Stimulated activated CD4-positive, alpha-beta T cell treated with anti-CD3 and anti-CD28 coated beads, Interleukin-15, amount 100 ng/mL, for 48 hours (primary cell): ENCODE results near the gene NOL11.
"Not testable (repeated sequence)": the region's sequence is repeated elsewhere in the genome, so short reads cannot be mapped to it uniquely, and the experiment has no call there.

ENCODE experiments used
- DNase-seq, 2 donors: peaks; one replicate each; pipeline ENCODE4 v3.0.0-alpha.2; 2020; ENCODE audit warnings: low read depth in 2 of 2

The NOL11 gene

GRCh38 chr17:67754001-67754400, 36.3 kb downstream of the NOL11 start:
- no peak for DNase-seq

GRCh38 chr17:67754686-67755085, 37.0 kb downstream of the NOL11 start:
- DNase-seq, result not testable (repeated sequence)

- not testable (repeated sequence) for DNase-seq
These were observed 39.0 kb downstream of the NOL11 start for GRCh38 chr17:67756766-67757165.

DNA sequence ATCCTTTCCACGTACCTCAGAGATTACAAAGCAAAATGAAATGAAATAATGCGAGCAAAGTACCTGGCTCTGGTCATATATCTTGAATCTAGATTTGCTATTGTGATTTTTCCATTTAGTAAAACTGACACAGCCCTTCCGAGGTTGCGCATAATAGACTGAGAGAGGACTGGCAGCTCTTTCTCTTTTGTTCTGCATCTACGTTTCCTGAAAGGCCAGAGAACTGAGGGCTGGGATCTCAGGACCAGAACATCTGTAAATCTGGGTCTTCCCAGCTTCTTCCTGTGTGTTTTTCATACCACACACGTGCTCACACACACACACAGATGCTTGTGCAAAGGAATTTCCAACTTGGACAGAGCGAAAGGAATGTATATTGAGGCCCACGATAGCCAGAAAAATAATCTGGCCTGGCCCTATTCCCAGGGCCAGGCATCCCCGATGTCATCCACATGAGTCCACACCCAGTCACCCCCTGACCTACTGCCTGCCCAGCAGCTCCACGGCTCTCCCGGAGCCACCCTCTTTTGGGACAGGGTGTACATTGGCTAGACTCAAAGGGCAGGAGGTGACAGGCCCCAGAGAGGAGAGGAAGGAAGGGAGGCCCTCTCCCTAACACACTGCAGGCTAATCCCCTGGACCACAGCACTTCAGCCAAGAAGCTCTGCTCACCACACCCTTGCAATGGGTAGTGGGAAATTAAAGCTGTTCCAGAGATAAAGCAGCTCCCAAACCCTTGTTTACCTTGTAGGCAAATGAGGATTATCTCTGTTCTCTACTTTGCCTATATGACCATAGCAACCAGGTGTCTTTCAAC, 41.8 kb downstream of the NOL11 start:
- no peak for DNase-seq

DNA sequence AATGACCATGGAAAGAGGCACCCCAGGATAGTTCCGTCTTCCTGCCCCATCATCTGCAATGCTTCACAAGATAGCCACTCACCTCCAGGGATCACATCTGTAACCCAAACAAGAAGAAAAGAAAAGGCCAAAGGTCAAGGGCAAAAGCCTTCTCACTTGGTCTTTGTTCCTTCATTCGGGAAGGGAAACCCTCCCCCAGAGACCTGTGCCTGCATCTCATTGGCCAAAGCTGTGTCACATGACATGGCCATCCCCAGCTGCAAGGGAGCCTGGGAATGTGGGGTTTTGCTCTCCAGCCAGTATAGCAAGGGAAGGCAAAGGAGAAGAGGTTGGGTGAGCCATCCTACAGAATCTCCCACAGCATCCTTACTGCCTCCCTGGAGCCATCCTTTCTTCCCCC, 47.9 kb downstream of the NOL11 start:
- no peak for DNase-seq

DNA sequence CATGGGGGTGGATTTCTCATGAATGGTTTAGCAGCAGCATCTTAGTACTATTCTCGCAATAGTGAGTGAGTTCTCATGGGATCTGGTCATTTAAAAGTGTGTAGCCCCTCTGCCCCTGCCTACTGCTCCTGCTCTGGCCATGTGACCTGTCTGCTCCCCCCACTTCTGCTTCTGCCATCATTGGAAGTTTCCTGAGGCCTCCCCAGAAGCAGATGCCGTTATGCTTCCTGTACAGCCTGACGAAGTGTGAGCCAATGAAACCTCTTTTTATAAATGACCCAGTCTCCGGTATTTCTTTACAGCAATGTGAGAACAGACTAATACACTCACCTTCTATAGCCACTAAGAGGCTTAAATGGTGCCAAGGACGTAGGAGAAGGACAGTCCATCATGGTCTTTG, 51.5 kb downstream of the NOL11 start:
- DNase-seq, result no peak

DNA sequence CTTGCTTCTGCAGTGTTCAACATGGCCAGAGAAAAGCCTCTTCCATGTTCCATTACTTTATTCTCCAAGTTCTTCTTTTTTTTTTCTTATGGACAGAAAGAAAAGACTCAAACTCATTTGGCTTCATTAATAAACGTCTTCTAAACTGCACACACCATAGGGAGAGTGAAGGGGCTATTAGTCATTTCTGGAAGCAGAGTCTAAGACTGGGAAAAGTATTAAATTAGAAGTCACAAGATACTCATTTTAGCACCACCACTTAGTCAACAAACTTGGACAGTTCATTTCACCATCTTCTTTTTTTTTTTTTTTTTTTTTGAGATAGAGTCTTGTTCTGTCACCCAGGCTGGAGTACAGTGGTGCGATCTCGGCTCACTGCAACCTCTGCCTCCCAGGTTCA, 52.8 kb downstream of the NOL11 start:
- no peak for DNase-seq

DNA sequence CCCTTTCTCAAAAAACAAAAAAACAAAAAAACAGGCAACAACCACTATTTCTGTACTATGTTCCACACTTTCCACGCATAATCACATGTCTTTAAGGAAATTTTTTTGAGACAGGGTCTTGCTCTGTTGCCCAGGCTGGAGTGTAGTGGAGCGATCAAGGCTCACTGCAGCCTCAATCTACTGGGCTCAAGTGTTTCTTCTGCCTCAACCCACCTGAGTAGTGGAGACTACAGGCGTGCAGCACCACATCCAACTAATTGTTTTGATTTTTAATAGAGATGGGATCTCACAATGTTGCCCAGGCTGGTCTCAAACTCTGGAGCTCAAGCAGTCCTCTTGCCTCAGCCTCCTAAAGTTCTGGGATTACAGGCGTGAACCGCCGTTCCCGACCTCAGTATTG, 54.9 kb downstream of the NOL11 start:
- no peak for DNase-seq

DNA sequence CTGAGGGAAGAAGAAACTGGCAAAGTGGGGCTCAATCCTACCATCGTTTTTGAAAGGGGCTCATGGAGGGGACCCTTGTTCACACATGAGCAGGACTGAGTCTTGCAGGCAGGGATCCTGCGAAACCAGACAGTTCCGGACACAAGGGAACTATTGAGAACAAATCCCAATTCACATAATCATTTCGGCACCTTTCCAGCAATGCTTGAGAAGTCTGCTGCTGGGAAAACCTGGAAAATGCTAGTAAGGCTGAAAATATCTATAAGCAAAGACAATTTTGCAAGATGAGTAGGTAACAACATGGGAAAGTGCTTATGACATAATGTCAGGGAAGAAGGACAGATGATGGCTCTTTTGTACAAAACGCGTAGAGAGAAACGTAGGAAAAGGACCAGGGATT, 55.5 kb downstream of the NOL11 start:
- DNase-seq, result no peak

DNA sequence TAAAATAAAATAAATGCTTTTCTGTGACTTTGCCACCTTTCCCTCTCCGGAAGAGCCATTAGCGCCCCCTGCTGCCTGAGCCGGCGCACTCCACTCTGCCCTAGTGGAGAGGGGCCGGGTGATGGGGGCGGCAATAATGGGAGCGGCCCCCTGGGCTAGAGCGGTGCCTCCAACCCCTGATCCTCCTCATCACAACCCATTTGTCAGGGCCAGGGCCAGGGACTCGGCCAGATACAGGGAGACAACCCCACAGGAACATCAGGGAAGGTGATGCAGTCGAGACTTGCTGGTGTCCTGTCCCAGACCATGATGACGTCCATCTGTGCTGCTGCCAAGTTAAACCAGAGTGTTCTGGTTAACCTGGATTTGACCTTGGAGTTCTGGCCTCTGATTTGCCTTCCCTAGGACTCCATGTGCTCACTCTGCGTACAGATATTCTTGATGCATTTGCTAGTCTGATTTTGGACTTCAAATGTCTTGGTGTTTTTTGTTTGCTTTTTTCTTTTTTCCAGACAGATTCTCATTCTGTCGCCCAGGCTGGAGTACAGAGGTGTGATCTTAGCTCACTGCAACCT, 61.4 kb downstream of the NOL11 start:
- DNase-seq, result peak in 1 of 2 donors; percentile 36

GRCh38 chr17:67784364-67785121, 66.8 kb downstream of the NOL11 start:
- no peak for DNase-seq

- no peak for DNase-seq
These were observed 67.4 kb downstream of the NOL11 start for GRCh38 chr17:67785122-67785477.

- DNase-seq, result no peak
These were observed 67.8 kb downstream of the NOL11 start for GRCh38 chr17:67785504-67785903.
